HepG2 (cell line): ENCODE results near the gene C1QTNF3. TPM values are rescaled to one million over a fixed set of nuclear protein-coding genes. Genes with fewer than 3 reads are reported as not detected.

Experiments
- EP300 ChIP-seq, 3 experiments: sonication (generic) in 1 of 3; formaldehyde crosslinking in 1 of 3; IDR thresholded peaks; 2 replicates each; pipeline versions ENCODE4 v1.5.1 to v1.6.1; 2011 to 2020; ENCODE audit warnings: low read depth in 2 of 3, low read length in 2 of 3, borderline replicate concordance in 1 of 3, improper control_type of control experiment in 1 of 3, mild to moderate bottlenecking in 1 of 3, missing genetic modification reagents in 1 of 3, moderate library complexity in 1 of 3
- HNF1A ChIP-seq, 2 experiments: sonication (generic) in 1 of 2; formaldehyde crosslinking in 1 of 2; IDR thresholded peaks; 2 replicates each; pipeline versions ENCODE4 v1.4.0 to v1.6.1; 2016 to 2020; ENCODE audit warnings: borderline replicate concordance in 1 of 2, low read depth in 1 of 2, mild to moderate bottlenecking in 1 of 2, missing genetic modification reagents in 1 of 2
- KLF6 ChIP-seq: IDR thresholded peaks from 2 replicates; pipeline ENCODE4 v1.8.0; 2016; ENCODE audit warnings: missing biosample characterization, missing genetic modification reagents
- MTA1 ChIP-seq: sonication (generic); formaldehyde crosslinking; IDR thresholded peaks from 2 replicates; pipeline ENCODE4 v1.4.0; 2020; ENCODE audit warnings: missing genetic modification reagents, mild to moderate bottlenecking, borderline replicate concordance
- ZHX2 ChIP-seq, 2 experiments: sonication (generic) in 1 of 2; formaldehyde crosslinking in 1 of 2; IDR thresholded peaks; 2 replicates each; pipeline versions ENCODE4 v1.6.1 to v1.9.0; 2014 to 2022; ENCODE audit warnings: antibody characterized with exemption in 1 of 2, borderline replicate concordance in 1 of 2, inconsistent platforms in 1 of 2, low read depth in 1 of 2, missing genetic modification reagents in 1 of 2
- ZNF160 ChIP-seq: sonication (generic); formaldehyde crosslinking; IDR thresholded peaks from 2 replicates; pipeline ENCODE4 v1.8.0; 2022; ENCODE audit warnings: mild to moderate bottlenecking, inconsistent platforms, missing genetic modification reagents
- ZNF180 ChIP-seq: sonication (generic); formaldehyde crosslinking; IDR thresholded peaks from 2 replicates; pipeline ENCODE4 v1.4.0; 2020; ENCODE audit warnings: low read depth, missing genetic modification reagents, borderline replicate concordance
- ZNF468 ChIP-seq: sonication (generic); formaldehyde crosslinking; IDR thresholded peaks from 2 replicates; pipeline ENCODE4 v1.8.0; 2022; ENCODE audit warnings: mild to moderate bottlenecking, moderate library complexity, missing genetic modification reagents
- ZNF788 ChIP-seq: sonication (generic); formaldehyde crosslinking; IDR thresholded peaks from 2 replicates; pipeline ENCODE4 v1.5.0; 2020; ENCODE audit warnings: mild to moderate bottlenecking, missing genetic modification reagents, borderline replicate concordance
- polyA plus RNA-seq, 8 experiments: library from polyadenylated mRNA; depleted of rRNA in 3 of 8; stranded (reverse) in 7 of 8; unstranded in 1 of 8; fragments of >200 nt; fragmentation: Illumina TruSeq in 4 of 8; extraction: Trizol in 4 of 8; gene quantifications; 2 replicates each; pipeline versions ENCODE4 v1.2.1 to v1.2.3, GENCODE V29; 2011 to 2016; ENCODE audit warnings: low read depth in 4 of 8, missing spikeins in 1 of 8, mixed read lengths in 1 of 8; ENCODE audit not compliant: insufficient read depth in 1 of 8
- total RNA-seq, 5 experiments: library from RNA; depleted of rRNA; stranded (reverse); fragments of >200 nt; fragmentation: Illumina TruSeq; extraction: Trizol; gene quantifications; 2 replicates each; pipeline ENCODE4 v1.2.3, GENCODE V29; 2016; ENCODE audit warnings: low read depth in 1 of 5
- TF ChIP-seq, protein P1 (sequence below): sonication (generic); formaldehyde crosslinking; conservative IDR thresholded peaks from 2 replicates; pipeline ENCODE4 v1.4.0; 2020; ENCODE audit warnings: missing genetic modification reagents
- TF ChIP-seq, protein P2 (sequence below): sonication (generic); formaldehyde crosslinking; IDR thresholded peaks from 2 replicates; pipeline ENCODE4 v1.8.1; 2023; ENCODE audit warnings: mild to moderate bottlenecking, missing genetic modification reagents

C1QTNF3 gene
- total and polyA plus RNA-seq, 2 of the 13 experiments (the other 11 are each of a cell fraction or from before 2014, with no cell fraction given): 3.3 to 10.8 TPM

GRCh38 chr5:34038390-34038789 is 4.6 kb downstream of the C1QTNF3 start (continued):
- TF ChIP-seq, protein P1, sequence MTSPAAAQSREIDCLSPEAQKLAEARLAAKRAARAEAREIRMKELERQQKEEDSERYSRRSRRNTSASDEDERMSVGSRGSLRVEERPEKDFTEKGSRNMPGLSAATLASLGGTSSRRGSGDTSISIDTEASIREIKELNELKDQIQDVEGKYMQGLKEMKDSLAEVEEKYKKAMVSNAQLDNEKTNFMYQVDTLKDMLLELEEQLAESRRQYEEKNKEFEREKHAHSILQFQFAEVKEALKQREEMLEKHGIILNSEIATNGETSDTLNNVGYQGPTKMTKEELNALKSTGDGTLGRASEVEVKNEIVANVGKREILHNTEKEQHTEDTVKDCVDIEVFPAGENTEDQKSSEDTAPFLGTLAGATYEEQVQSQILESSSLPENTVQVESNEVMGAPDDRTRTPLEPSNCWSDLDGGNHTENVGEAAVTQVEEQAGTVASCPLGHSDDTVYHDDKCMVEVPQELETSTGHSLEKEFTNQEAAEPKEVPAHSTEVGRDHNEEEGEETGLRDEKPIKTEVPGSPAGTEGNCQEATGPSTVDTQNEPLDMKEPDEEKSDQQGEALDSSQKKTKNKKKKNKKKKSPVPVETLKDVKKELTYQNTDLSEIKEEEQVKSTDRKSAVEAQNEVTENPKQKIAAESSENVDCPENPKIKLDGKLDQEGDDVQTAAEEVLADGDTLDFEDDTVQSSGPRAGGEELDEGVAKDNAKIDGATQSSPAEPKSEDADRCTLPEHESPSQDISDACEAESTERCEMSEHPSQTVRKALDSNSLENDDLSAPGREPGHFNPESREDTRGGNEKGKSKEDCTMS (CRISPR knock-in tag): no peak
- TF ChIP-seq ZNF788 (CRISPR knock-in tag) (no peak), ZNF468 (CRISPR knock-in tag) (no peak), ZHX2 (IDR thresholded peaks at IDR 0.05; ENCODE audit: low read depth) (no peak), ZHX2 (CRISPR knock-in tag; IDR thresholded peaks at IDR 0.05; ENCODE audit: borderline replicate concordance) (no peak), KLF6 (no peak), ZNF180 (CRISPR knock-in tag) (no peak), MTA1 (CRISPR knock-in tag) (no peak), ZNF160 (CRISPR knock-in tag) (no peak), HNF1A (IDR thresholded peaks at IDR 0.05; ENCODE audit: low read depth) (no peak), HNF1A (CRISPR knock-in tag; IDR thresholded peaks at IDR 0.05; ENCODE audit: borderline replicate concordance) (no peak), EP300 (IDR thresholded peaks at IDR 0.05; ENCODE audit: low read depth in 2 of 2, low read length in 2 of 2) (no peak), EP300 (CRISPR knock-in tag; IDR thresholded peaks at IDR 0.05; ENCODE audit: borderline replicate concordance) (no peak)
- TF ChIP-seq, protein P2, sequence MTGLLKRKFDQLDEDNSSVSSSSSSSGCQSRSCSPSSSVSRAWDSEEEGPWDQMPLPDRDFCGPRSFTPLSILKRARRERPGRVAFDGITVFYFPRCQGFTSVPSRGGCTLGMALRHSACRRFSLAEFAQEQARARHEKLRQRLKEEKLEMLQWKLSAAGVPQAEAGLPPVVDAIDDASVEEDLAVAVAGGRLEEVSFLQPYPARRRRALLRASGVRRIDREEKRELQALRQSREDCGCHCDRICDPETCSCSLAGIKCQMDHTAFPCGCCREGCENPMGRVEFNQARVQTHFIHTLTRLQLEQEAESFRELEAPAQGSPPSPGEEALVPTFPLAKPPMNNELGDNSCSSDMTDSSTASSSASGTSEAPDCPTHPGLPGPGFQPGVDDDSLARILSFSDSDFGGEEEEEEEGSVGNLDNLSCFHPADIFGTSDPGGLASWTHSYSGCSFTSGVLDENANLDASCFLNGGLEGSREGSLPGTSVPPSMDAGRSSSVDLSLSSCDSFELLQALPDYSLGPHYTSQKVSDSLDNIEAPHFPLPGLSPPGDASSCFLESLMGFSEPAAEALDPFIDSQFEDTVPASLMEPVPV (CRISPR knock-in tag): no peak
